Activated naive CD4-positive, alpha-beta T cell treated with anti-CD3 and anti-CD28 coated beads, Interleukin-2, amount 50 U/mL, for 72 hours (primary cell): ENCODE results near the gene HERPUD2. TPM values are rescaled to one million over a fixed set of nuclear protein-coding genes. Genes with fewer than 3 reads are reported as not detected.
"Not testable (repeated sequence)": the region's sequence is repeated elsewhere in the genome, so short reads cannot be mapped to it uniquely, and the experiment has no call there.

Experiments
- ATAC-seq, 2 donors: fragments of 150-1000 bp; cut with Tn5 transposase; 2 replicates each; pipeline ENCODE4 v1.10.0; 2021; ENCODE audit warnings: mild to moderate bottlenecking in 2 of 2, moderate library complexity in 2 of 2
- DNase-seq, 2 donors: peaks; one replicate each; pipeline ENCODE4 v3.0.0; 2021 to 2022; ENCODE audit warnings: low spot score in 2 of 2
- H3K27ac Mint-ChIP-seq, 2 donors: one replicate each; pipeline ENCODE4 v1.8.0; 2022; ENCODE audit warnings: mild to moderate bottlenecking in 2 of 2, mixed read lengths in 2 of 2
- H3K36me3 Mint-ChIP-seq, 2 donors: one replicate each; pipeline ENCODE4 v1.8.0; 2022; ENCODE audit warnings: mixed read lengths in 2 of 2
- H3K9me3 Mint-ChIP-seq, 2 donors: one replicate each; pipeline ENCODE4 v1.8.0; 2022; ENCODE audit warnings: mixed read lengths in 2 of 2
- total RNA-seq, 2 donors: library from RNA; stranded (reverse); gene quantifications; one replicate each; pipeline ENCODE4 v1.2.3, GENCODE V29; 2022

Gene HERPUD2
- total RNA-seq, 2 donors from 2014 or later, result 21.9 to 22.3 TPM

- H3K36me3 Mint-ChIP-seq, result peaks cover 0 to 6% of the 10 kb centered on the region in 2 donors
- ATAC-seq (no peak), DNase-seq (no peak)
- H3K9me3 Mint-ChIP-seq, result peaks cover 0 to 8% of the 10 kb centered on the region in 2 donors
- no peak overlapping the region for H3K27ac Mint-ChIP-seq
Observed at GRCh38 chr7:35720032-35720431, 25.1 kb upstream of the HERPUD2 start.

DNA sequence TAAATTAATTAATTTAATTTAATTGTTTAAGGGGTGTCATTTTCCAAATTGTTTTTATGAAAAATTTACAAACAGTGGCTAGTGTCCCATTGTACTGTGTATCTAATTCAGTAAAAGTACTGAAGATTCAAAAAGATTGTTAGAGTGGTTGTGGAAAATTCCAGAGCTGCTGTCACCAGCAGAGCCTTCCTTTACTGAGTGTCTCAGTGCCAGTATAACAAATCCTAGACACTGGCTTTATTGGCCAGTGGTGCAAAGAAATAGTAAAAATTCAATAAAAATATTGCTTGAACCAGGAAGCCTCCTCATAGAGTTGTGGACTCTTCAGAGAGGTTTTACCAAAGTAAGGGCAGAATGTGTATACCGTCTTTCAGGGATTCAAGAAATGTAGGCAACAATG, 23.1 kb upstream of the HERPUD2 start:
- Mint-ChIP-seq H3K36me3 (peaks cover 0 to 5% of the 10 kb centered on the region in 2 donors), H3K9me3 (peaks cover 0 to 8% of the 10 kb centered on the region in 2 donors), H3K27ac (no peak overlapping the region)
- ATAC-seq (no peak), DNase-seq (no peak)

- no peak for DNase-seq
- H3K27ac Mint-ChIP-seq, result no peak overlapping the region
- peaks cover 0 to under 1% of the 10 kb centered on the region in 2 donors for H3K36me3 Mint-ChIP-seq
- ATAC-seq, result no peak
- H3K9me3 Mint-ChIP-seq, result peaks cover 0 to 3% of the 10 kb centered on the region in 2 donors
Observed at GRCh38 chr7:35717516-35717915, 22.6 kb upstream of the HERPUD2 start.

- Mint-ChIP-seq H3K27ac (no peak overlapping the region), H3K36me3 (no peaks in the 10 kb centered on the region), H3K9me3 (no peaks in the 10 kb centered on the region)
- ATAC-seq (no peak), DNase-seq (no peak)
Observed at GRCh38 chr7:35717013-35717412, 22.1 kb upstream of the HERPUD2 start.

DNA sequence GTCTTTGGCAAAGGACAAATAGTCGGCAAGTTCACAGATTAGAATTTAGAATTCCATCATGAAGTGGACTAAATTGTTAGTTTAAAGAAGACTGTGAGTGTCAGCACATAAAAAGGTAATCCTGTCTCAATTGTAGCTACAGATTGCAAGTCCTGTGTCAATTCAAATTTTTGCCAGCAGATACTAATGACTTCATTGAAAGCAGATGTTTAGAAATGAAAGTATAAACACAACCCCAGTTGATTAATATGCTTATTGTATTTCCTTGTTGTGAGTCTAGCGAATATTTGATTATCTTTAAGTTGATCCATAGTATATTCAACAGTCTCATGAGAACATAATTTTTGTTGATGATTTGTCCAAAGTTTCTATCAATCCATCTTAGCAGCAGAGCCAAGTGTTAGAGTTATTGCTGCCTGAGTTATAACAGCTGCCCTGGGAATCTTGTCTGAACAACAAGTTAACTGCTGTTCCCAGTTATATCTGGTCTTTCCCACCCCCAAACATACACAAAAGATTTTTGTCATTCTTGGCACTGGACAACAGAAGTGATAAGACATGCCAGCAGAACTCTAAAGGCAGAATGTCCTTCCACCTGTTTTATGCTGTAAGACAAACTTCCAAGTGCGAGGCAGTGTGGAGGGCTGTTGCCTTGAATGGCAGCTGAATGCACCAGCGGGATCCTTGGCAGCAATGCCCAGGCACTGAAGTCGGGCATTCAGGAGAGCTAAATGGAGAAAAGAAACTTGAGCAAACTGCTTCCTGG, 21.3 kb upstream of the HERPUD2 start:
- Mint-ChIP-seq H3K36me3 (no peaks in the 10 kb centered on the region), H3K27ac (no peak overlapping the region), H3K9me3 (no peaks in the 10 kb centered on the region)
- ATAC-seq (no peak), DNase-seq (no peak)

GRCh38 chr7:35714862-35715261, 19.9 kb upstream of the HERPUD2 start:
- DNase-seq, result no peak
- no peaks in the 10 kb centered on the region for H3K36me3 Mint-ChIP-seq
- ATAC-seq, result no peak
- no peak overlapping the region for H3K27ac Mint-ChIP-seq
- no peaks in the 10 kb centered on the region for H3K9me3 Mint-ChIP-seq

- no peaks in the 10 kb centered on the region for H3K36me3 Mint-ChIP-seq
- H3K27ac Mint-ChIP-seq, result no peak overlapping the region
Observed at GRCh38 chr7:35714407-35714806, 19.5 kb upstream of the HERPUD2 start.

GRCh38 chr7:35712563-35713226, 17.8 kb upstream of the HERPUD2 start:
- ATAC-seq (no peak), DNase-seq (no peak)
- no peaks in the 10 kb centered on the region for H3K36me3 Mint-ChIP-seq
- H3K27ac Mint-ChIP-seq, result no peak overlapping the region
- no peaks in the 10 kb centered on the region for H3K9me3 Mint-ChIP-seq

More at GRCh38 chr7:35714407-35714806, 19.5 kb upstream of the HERPUD2 start:
- ATAC-seq, result no peak
- DNase-seq, result no peak
- no peaks in the 10 kb centered on the region for H3K9me3 Mint-ChIP-seq

- Mint-ChIP-seq H3K36me3 (no peaks in the 10 kb centered on the region), H3K9me3 (no peaks in the 10 kb centered on the region), H3K27ac (no peak overlapping the region)
- DNase-seq (no peak), ATAC-seq (no peak)
Observed at GRCh38 chr7:35707422-35707821, 12.5 kb upstream of the HERPUD2 start.

- no peak overlapping the region for H3K27ac Mint-ChIP-seq
- H3K36me3 Mint-ChIP-seq, result no peaks in the 10 kb centered on the region
- DNase-seq, result no peak
- no peaks in the 10 kb centered on the region for H3K9me3 Mint-ChIP-seq
- no peak for ATAC-seq
Observed at GRCh38 chr7:35705932-35706461, 11.1 kb upstream of the HERPUD2 start.

GRCh38 chr7:35704261-35704660, 9.3 kb upstream of the HERPUD2 start:
- DNase-seq (no peak), ATAC-seq (no peak)
- no peaks in the 10 kb centered on the region for H3K9me3 Mint-ChIP-seq
- H3K27ac Mint-ChIP-seq, result no peak overlapping the region
- H3K36me3 Mint-ChIP-seq, result no peaks in the 10 kb centered on the region

DNA sequence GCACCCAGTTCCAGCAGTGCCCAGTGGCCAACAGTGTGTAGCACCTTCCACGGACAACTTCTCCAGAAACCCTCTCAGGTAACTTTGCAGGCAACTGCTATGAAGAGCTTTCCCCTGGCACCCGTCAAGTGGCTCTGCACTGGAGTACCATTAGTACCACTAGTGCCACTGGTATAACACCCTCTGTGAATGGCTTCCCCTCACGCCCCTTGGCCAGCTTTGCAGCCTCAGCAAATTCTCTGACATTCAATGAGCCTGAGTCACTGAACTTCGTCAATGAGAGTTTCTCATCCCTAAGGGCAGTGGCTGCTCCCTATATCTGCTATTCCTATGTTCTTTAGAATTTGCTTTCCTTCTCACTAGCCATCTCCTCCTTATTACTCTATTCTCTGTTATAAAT, 7.6 kb upstream of the HERPUD2 start:
- Mint-ChIP-seq H3K9me3 (no peaks in the 10 kb centered on the region), H3K36me3 (no peaks in the 10 kb centered on the region)
- ATAC-seq, result no peak

GRCh38 chr7:35701287-35701900, 6.5 kb upstream of the HERPUD2 start:
- ATAC-seq, result peak in 1 of 2 donors; percentile 72
- peaks cover 10% of the 10 kb centered on the region in 2 donors for H3K36me3 Mint-ChIP-seq
- H3K9me3 Mint-ChIP-seq, result peaks cover 5 to 7% of the 10 kb centered on the region in 2 donors
- DNase-seq, result no peak
- no peak overlapping the region for H3K27ac Mint-ChIP-seq

More for the DNA sequence above, 7.6 kb upstream of the HERPUD2 start:
- DNase-seq, result no peak
- no peak overlapping the region for H3K27ac Mint-ChIP-seq

- Mint-ChIP-seq H3K36me3 (peaks cover 14 to 15% of the 10 kb centered on the region in 2 donors), H3K9me3 (peaks cover 5 to 7% of the 10 kb centered on the region in 2 donors), H3K27ac (no peak overlapping the region)
- ATAC-seq (no peak), DNase-seq (no peak)
Observed at GRCh38 chr7:35700865-35701264, 5.9 kb upstream of the HERPUD2 start.

- H3K9me3 Mint-ChIP-seq, result peaks cover 5 to 7% of the 10 kb centered on the region in 2 donors
- H3K27ac Mint-ChIP-seq, result peak overlapping the region in 1 of 2 donors; percentile 22
- ATAC-seq (peak; percentile 39 to 78), DNase-seq (no peak)
- peaks cover 17 to 19% of the 10 kb centered on the region in 2 donors for H3K36me3 Mint-ChIP-seq
Observed at GRCh38 chr7:35700333-35700732, 5.4 kb upstream of the HERPUD2 start.

GRCh38 chr7:35699796-35700305, 4.9 kb upstream of the HERPUD2 start:
- no peak for DNase-seq
- peaks cover 20 to 21% of the 10 kb centered on the region in 2 donors for H3K36me3 Mint-ChIP-seq

DNA sequence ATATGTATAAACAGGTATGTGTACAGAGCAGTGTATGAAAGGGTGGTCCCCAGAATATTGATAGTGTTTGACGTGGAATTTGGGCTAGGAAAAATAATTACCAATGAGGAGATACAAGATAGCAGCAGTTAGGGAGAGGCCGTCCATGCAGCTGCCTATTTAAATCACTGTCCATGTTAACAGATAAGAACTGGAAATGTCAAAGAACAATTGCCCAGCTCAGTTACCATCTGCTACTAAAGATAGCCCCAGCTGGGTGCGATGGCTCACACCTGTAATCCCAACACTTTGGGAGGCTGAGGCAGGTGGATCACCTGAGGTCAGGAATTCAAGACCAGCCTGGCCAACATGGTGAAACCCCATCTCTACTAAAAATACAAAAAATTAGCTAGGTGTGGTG, 3.4 kb upstream of the HERPUD2 start:
- H3K27ac Mint-ChIP-seq, H3K9me3 Mint-ChIP-seq, DNase-seq, ATAC-seq: not testable (repeated sequence)
- peaks cover 28 to 30% of the 10 kb centered on the region in 2 donors for H3K36me3 Mint-ChIP-seq

More at GRCh38 chr7:35699796-35700305, 4.9 kb upstream of the HERPUD2 start:
- peak in 1 of 2 donors; percentile 16 for ATAC-seq
- peak overlapping the region in 1 of 2 donors; percentile 22 for H3K27ac Mint-ChIP-seq
- peaks cover 5 to 7% of the 10 kb centered on the region in 2 donors for H3K9me3 Mint-ChIP-seq
